ENCODE data around the gene HOXC12.

HOXC12 gene

DNA sequence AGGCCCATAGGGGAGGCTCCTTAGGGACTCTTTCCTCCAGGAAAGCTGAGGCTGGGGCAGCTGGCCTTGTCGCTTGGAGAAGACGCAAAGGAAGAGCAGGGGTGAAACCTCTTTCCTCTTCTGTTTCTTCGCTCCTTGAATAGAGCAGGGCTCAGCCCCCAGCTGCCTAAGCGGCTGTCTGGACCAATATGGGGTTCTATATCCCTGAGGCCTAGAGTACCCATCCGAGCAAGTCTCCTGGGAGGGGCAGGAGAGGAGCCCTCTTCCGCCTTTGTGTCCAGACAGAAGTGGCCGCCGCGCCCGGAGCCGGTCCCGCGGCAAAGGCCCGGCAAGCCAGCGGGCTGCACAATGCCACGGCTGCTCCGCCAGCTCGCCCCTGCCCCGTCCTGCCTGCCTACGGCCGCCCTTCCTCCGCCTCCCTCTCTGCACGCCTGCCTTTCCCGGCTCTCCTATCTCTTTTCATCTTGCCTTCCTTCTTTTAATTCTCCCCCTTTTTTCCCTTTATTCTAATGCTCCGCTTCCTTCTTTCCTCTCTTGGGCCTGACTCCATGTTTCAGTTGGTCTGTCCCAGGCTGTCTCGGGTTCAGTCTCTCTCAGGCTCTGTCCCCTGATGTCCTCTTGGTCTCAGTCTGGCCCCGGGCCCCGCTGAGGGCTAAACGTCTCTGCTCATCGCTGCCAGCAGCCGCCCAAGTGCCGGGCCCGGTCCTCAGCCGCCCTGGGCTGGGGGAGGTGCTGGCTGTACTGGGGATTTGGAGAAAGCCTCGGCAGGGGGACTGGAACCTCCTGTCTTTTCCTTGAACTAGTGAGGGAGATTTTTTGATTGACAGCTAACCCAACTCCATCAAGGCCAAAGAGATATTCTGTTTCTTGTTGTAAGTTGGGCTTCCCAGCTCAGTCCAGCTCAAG is 42.8 kb downstream of the HOXC12 start:
- peak overlapping the region; percentile 95 to 99 (median 96) for H3K4me3 Mint-ChIP-seq
- TF ChIP-seq, protein P1, sequence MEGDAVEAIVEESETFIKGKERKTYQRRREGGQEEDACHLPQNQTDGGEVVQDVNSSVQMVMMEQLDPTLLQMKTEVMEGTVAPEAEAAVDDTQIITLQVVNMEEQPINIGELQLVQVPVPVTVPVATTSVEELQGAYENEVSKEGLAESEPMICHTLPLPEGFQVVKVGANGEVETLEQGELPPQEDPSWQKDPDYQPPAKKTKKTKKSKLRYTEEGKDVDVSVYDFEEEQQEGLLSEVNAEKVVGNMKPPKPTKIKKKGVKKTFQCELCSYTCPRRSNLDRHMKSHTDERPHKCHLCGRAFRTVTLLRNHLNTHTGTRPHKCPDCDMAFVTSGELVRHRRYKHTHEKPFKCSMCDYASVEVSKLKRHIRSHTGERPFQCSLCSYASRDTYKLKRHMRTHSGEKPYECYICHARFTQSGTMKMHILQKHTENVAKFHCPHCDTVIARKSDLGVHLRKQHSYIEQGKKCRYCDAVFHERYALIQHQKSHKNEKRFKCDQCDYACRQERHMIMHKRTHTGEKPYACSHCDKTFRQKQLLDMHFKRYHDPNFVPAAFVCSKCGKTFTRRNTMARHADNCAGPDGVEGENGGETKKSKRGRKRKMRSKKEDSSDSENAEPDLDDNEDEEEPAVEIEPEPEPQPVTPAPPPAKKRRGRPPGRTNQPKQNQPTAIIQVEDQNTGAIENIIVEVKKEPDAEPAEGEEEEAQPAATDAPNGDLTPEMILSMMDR (IDR thresholded peaks at IDR 0.05; ENCODE audit: unreplicated experiment in 3 of 3): no peak
- H3K27me3 Mint-ChIP-seq (ENCODE audit: low read depth): peaks cover 46% of the 10 kb centered on the region
- H3K27ac Mint-ChIP-seq: peak overlapping the region; percentile 95 to 100 (median 100)
- H3K9me3 Mint-ChIP-seq: no peaks in the 10 kb centered on the region
- H3K36me3 Mint-ChIP-seq (ENCODE audit: low read depth): peaks cover 24% of the 10 kb centered on the region
- H3K4me1 Mint-ChIP-seq: peaks cover 58% of the 10 kb centered on the region

DNA sequence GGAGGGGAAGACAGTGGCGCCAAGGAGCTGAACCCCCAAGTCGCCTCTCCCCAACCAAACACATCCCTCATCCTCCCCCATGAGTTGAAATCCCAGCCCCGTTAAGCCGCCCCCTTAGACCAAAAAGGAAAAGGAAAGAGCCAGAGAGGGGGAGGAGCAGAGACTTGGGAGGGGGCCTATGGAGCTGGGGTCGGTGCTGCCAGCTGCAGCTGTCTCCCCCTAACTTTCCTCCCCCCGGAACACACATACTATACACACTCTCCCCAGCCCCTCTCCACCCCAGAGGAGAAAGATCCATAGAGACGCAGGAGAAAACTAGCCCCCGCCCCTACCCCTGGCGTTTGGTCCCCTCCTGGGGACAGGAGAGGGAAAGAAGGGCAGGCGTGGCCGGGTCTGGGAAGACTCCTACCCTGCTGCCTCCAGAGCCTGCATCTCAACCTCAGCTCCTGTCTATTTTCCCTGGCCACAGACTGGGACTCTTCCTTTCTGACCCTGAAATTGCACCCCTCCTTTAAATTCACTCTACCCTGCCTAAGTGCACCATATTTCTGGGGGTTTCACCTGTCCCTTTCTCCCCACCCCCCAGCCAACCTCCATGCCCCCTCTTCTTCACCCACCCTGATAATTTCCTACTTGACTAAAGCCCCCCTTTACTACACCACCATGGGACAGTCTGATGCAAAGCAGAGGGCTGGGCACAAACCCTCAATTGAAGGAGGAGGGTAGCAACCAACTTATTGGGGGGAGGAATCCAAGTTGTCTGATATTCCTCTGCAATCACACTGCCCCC is 43.6 kb downstream of the HOXC12 start:
- Mint-ChIP-seq H3K27me3 (ENCODE audit: low read depth) (peaks cover 44% of the 10 kb centered on the region), H3K27ac (peak overlapping the region; percentile 95 to 100 (median 100)), H3K4me3 (peak overlapping the region; percentile 95 to 99 (median 96)), H3K4me1 (peaks cover 60% of the 10 kb centered on the region), H3K36me3 (ENCODE audit: low read depth) (peaks cover 31% of the 10 kb centered on the region), H3K9me3 (no peaks in the 10 kb centered on the region)
- TF ChIP-seq, protein P1 (IDR thresholded peaks at IDR 0.05; ENCODE audit: unreplicated experiment in 3 of 3): no peak

DNA sequence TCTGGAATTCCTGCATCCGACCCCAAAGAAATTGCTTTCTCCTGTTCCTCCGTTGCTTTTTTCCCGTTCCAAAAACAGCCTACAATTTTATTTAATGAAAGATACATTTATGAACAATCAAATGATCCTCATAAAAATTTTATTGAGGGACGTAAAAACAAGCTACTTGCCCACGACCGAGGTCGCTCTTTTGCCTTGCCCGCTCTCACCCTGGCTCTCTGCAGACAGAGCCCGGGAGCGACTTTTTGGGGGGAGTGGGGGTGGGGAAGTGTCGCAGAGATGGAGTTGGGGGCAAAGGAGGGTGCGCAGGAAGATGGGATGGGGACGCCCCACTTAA is 44.2 kb downstream of the HOXC12 start:
- no peaks in the 10 kb centered on the region for H3K9me3 Mint-ChIP-seq
- peaks cover 44% of the 10 kb centered on the region for H3K27me3 Mint-ChIP-seq (ENCODE audit: low read depth)
- peaks cover 60% of the 10 kb centered on the region for H3K4me1 Mint-ChIP-seq
- peak overlapping the region; percentile 95 to 99 (median 96) for H3K4me3 Mint-ChIP-seq
- H3K27ac Mint-ChIP-seq: peak overlapping the region; percentile 95 to 100 (median 100)
- TF ChIP-seq, protein P1 (IDR thresholded peaks at IDR 0.05; ENCODE audit: unreplicated experiment in 3 of 3): no peak
- peaks cover 31% of the 10 kb centered on the region for H3K36me3 Mint-ChIP-seq (ENCODE audit: low read depth)

DNA sequence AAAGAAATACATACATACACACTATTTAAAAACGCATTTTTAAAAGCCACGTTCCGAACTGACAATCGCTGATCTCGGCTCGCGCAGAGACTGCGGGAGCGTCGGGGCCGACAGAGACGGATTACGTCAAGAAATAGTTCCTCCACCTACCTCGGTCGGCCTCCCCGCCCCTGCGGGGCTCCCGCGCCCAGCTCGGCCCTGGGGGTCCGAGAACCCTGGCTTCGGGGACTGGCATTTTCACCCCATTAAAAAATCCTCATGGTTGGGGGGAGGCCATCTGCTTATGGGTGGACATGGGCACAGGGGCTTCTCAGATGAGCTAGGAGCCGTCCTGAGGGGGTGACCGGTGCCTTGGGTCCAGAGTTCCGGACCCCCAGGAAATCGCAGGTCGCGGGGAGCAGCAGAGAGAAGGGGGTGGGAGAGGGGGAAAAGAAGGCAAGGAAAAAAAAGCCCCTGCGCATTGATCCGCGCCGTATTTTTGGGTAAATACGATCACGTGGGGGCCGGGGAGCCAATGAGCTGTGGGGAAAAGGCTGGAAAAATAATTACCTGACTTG is 44.9 kb downstream of the HOXC12 start:
- H3K4me1 Mint-ChIP-seq: peaks cover 63% of the 10 kb centered on the region
- no peaks in the 10 kb centered on the region for H3K9me3 Mint-ChIP-seq

More for the DNA sequence above, 44.9 kb downstream of the HOXC12 start:
- TF ChIP-seq, protein P1 (IDR thresholded peaks at IDR 0.05; ENCODE audit: unreplicated experiment in 3 of 3): peak in 1 of 3 experiments; percentile 10
- H3K4me3 Mint-ChIP-seq: peak overlapping the region; percentile 95 to 99 (median 96)
- H3K27me3 Mint-ChIP-seq (ENCODE audit: low read depth): peaks cover 41% of the 10 kb centered on the region
- H3K27ac Mint-ChIP-seq: peak overlapping the region; percentile 95 to 100 (median 100)
- peaks cover 28% of the 10 kb centered on the region for H3K36me3 Mint-ChIP-seq (ENCODE audit: low read depth)
